Gastroesophageal sphincter (tissue), 4 donors: ENCODE measurements around the gene SPC25. TPM values are rescaled to one million over a fixed set of nuclear protein-coding genes. Genes with fewer than 3 reads are reported as not detected.

ENCODE experiments used
- ATAC-seq: fragments of 150-250 bp; one replicate; pipeline ENCODE4 v1.9.1; 2016; ENCODE audit warnings: mild to moderate bottlenecking, moderate library complexity
- H3K27ac ChIP-seq, 4 donors: fragments of 200-600 bp; sonication (generic) in 3 of 4; 1 replicate in 3 of 4; 2 replicates in 1 of 4; pipeline ENCODE4 v1.5.1; 2016 to 2019
- H3K27me3 ChIP-seq: fragments of 200-600 bp; sonication (generic); one replicate; pipeline ENCODE4 v1.5.1; 2019
- H3K36me3 ChIP-seq, 2 donors: fragments of 200-600 bp; sonication (generic); one replicate each; pipeline ENCODE4 v1.5.1; 2019; ENCODE audit warnings: control low read depth in 1 of 2
- H3K4me1 ChIP-seq, 3 donors: fragments of 200-600 bp; sonication (generic); 1 replicate in 2 of 3; 2 replicates in 1 of 3; pipeline ENCODE4 v1.5.1; 2016 to 2019; ENCODE audit warnings: control low read depth in 2 of 3
- H3K4me3 ChIP-seq, 2 donors: fragments of 200-600 bp; sonication (generic); one replicate each; pipeline ENCODE4 v1.5.1; 2019; ENCODE audit warnings: mild to moderate bottlenecking in 1 of 2, moderate library complexity in 1 of 2
- H3K9me3 ChIP-seq, 3 donors: fragments of 200-600 bp; sonication (generic); one replicate each; pipeline ENCODE4 v1.5.1; 2017 to 2019; ENCODE audit warnings: control low read depth in 2 of 3
- EP300 ChIP-seq: sonication (generic); formaldehyde crosslinking; IDR thresholded peaks from one replicate; pipeline ENCODE4 v1.6.1; 2017; ENCODE audit warnings: antibody characterized with exemption, mild to moderate bottlenecking
- POLR2AphosphoS5 ChIP-seq: sonication (generic); formaldehyde crosslinking; IDR thresholded peaks from one replicate; pipeline ENCODE4 v1.6.1; 2017; ENCODE audit warnings: antibody characterized with exemption
- WGBS, 2 donors: methylation state at CpG; one replicate each; pipeline ENCODE4 v1.1.5; 2018; ENCODE audit warnings: low coverage in 1 of 2; 5-methylcytosine and 5-hydroxymethylcytosine counted together
- total RNA-seq, 4 donors: library from RNA; depleted of rRNA; stranded (reverse); fragments of >200 nt; gene quantifications; one replicate each; pipeline ENCODE4 v1.1.0, GENCODE V29; 2016
- TF ChIP-seq, protein P1 (sequence below), 4 experiments: fragments of 200-600 bp in 2 of 4; fragments of 450-650 bp in 2 of 4; sonication (generic) in 1 of 4; IDR thresholded peaks; one replicate each; pipeline ENCODE4 v1.5.1; 2017 to 2019; ENCODE audit warnings: antibody characterized with exemption in 4 of 4, mild to moderate bottlenecking in 2 of 4, moderate library complexity in 2 of 4

Gene SPC25
- total RNA-seq, 4 donors from 2014 or later: not detected

DNA sequence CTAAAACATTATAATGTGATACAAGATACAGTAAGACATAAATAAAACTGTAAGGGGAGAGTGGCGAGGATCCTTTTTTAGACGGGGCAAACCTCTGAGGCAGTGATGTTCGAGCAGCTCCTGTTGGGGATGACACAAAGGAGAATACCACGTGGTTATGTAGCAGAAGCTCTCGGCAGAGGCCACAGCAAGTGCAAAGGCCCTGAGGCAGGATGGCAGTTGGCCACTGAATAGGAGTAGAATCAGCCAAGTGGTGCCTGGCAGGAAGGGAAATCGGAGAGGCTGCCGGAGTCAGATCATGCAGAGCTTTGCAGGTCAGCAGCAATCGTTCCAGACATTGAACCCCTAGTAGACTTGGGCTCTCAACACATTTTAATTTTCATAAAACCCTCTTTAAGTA, 68.7 kb downstream of the SPC25 start:
- TF ChIP-seq EP300: no peak
- TF ChIP-seq POLR2AphosphoS5: no peak
- TF ChIP-seq, protein P1, sequence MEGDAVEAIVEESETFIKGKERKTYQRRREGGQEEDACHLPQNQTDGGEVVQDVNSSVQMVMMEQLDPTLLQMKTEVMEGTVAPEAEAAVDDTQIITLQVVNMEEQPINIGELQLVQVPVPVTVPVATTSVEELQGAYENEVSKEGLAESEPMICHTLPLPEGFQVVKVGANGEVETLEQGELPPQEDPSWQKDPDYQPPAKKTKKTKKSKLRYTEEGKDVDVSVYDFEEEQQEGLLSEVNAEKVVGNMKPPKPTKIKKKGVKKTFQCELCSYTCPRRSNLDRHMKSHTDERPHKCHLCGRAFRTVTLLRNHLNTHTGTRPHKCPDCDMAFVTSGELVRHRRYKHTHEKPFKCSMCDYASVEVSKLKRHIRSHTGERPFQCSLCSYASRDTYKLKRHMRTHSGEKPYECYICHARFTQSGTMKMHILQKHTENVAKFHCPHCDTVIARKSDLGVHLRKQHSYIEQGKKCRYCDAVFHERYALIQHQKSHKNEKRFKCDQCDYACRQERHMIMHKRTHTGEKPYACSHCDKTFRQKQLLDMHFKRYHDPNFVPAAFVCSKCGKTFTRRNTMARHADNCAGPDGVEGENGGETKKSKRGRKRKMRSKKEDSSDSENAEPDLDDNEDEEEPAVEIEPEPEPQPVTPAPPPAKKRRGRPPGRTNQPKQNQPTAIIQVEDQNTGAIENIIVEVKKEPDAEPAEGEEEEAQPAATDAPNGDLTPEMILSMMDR (IDR thresholded peaks at IDR 0.05): no peak
- 85 to 90% methylated on average over 8 of the region's 8 CpGs for WGBS, 2 donors
- Histone ChIP-seq H3K4me3 (no peak overlapping the region), H3K4me1 (peaks cover 0 to 4% (median 0%) of the 10 kb centered on the region in 3 donors), H3K27me3 (no peaks in the 10 kb centered on the region), H3K27ac (no peak overlapping the region), H3K36me3 (no peaks in the 10 kb centered on the region), H3K9me3 (no peaks in the 10 kb centered on the region)
- no peak for ATAC-seq

Other genes with a start within 250 kb of the SPC25 start
- 10 to 100 TPM; 12.5 to 22.5 (median 16.1) TPM for gene NOSTRIN, start 87.8 kb downstream of the SPC25 start, total RNA-seq
- gene G6PC2, start 10.9 kb upstream of the SPC25 start, total RNA-seq: under 1 TPM in 1 of 4 donors, not detected in 3; 0.59 TPM
- under 1 TPM in 1 of 4 donors, not detected in 3; 0.13 TPM for gene ABCB11, start 140.9 kb upstream of the SPC25 start, total RNA-seq
- gene DHRS9, start 179.1 kb upstream of the SPC25 start, total RNA-seq: under 1 TPM in 3 of 4 donors, not detected in 1; 0.15 to 0.58 (median 0.31) TPM